Right atrium auricular region (tissue), 2 donors: ENCODE data around the gene KCNK15. TPM values are rescaled to one million over a fixed set of nuclear protein-coding genes. Genes with fewer than 3 reads are reported as not detected.

Experiments
- DNase-seq: peaks from one replicate; pipeline ENCODE4 v3.0.0-alpha.2; 2019; ENCODE audit warnings: low spot score
- H3K27ac ChIP-seq, 2 donors: fragments of 200-600 bp; sonication (generic); 1 replicate in 1 of 2; 2 replicates in 1 of 2; pipeline ENCODE4 v1.5.1; 2016 to 2019
- H3K27me3 ChIP-seq, 2 donors: fragments of 200-600 bp; sonication (generic); one replicate each; pipeline versions ENCODE4 v1.5.1 to v1.6.0; 2017 to 2019
- H3K36me3 ChIP-seq: fragments of 200-600 bp; sonication (generic); one replicate; pipeline ENCODE4 v1.5.1; 2016
- H3K4me1 ChIP-seq, 2 donors: fragments of 200-600 bp; sonication (generic); one replicate each; pipeline versions ENCODE4 v1.5.1 to v1.6.0; 2017 to 2019
- H3K4me3 ChIP-seq, 2 donors: fragments of 200-600 bp; sonication (generic); 1 replicate in 1 of 2; 2 replicates in 1 of 2; pipeline ENCODE4 v1.5.1; 2017 to 2019; ENCODE audit warnings: mild to moderate bottlenecking in 1 of 2, moderate library complexity in 1 of 2
- H3K9me3 ChIP-seq, 2 donors: fragments of 200-600 bp; sonication (generic); one replicate each; pipeline ENCODE4 v1.5.1; 2019
- CTCF ChIP-seq, 2 donors: fragments of 200-600 bp; sonication (generic); IDR thresholded peaks; one replicate each; pipeline ENCODE4 v1.5.1; 2019; ENCODE audit warnings: antibody characterized with exemption in 2 of 2
- total RNA-seq, 2 donors: library from RNA; depleted of rRNA; stranded (reverse); fragments of >200 nt; gene quantifications; one replicate each; pipeline ENCODE4 v1.1.0, GENCODE V29; 2016

The KCNK15 gene
- total RNA-seq, 2 donors from 2014 or later, result 1.4 to 3.7 TPM

DNA sequence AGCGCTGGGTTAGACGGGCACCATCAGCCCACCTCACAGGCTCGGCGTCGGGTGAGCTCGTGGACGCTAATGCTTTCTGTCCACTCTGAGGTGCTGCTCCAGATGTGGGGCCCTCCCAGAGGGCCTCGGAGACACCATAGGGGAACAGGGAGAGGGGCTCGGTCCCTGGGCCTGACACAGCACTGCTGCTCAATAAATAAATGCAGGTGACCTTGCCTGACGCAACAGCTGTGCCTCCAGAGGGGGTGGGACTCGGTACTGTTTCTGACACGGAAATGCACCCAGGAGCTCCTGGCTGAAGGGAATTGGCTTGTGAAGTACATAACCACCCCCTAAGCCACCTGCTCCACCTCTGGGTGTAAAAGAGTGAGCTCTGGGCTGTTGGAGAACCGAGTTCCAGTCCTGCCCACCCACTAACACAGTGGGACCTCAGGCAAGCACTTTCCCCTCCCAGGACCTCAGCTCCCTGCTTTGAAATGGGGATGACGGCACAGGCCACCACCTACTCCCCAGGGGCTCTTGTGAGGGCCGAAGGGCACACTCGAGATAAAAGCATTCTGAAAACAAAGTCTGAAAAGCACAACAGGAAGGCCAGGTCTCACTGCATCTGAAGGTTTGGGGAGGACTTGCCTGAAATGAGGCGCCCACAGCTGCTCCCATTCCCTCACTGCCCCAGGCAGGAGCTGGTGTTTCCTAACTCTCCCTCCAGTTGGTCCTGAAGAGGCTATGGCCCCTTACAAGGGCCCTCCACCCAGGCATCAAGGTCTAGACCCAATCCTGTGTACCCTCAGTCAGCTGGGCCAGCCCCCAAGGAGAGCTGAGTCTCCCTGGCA, 6.7 kb downstream of the KCNK15 start:
- H3K9me3 ChIP-seq, result no peaks in the 10 kb centered on the region
- no peak for TF ChIP-seq CTCF (IDR thresholded peaks at IDR 0.05)
- no peaks in the 10 kb centered on the region for H3K36me3 ChIP-seq
- H3K27ac ChIP-seq, result no peak overlapping the region
- no peak for DNase-seq
- H3K4me1 ChIP-seq, result peaks cover 0 to under 1% of the 10 kb centered on the region in 2 donors
- no peaks in the 10 kb centered on the region for H3K27me3 ChIP-seq
- no peak overlapping the region for H3K4me3 ChIP-seq

GRCh38 chr20:44754554-44754953, 8.9 kb downstream of the KCNK15 start:
- no peak for DNase-seq
- H3K27ac ChIP-seq, result no peak overlapping the region
- no peaks in the 10 kb centered on the region for H3K36me3 ChIP-seq
- no peaks in the 10 kb centered on the region for H3K4me1 ChIP-seq
- TF ChIP-seq CTCF (IDR thresholded peaks at IDR 0.05), result no peak
- H3K27me3 ChIP-seq, result no peaks in the 10 kb centered on the region
- H3K9me3 ChIP-seq, result no peaks in the 10 kb centered on the region
- H3K4me3 ChIP-seq, result no peak overlapping the region

GRCh38 chr20:44756011-44756688, 10.5 kb downstream of the KCNK15 start:
- Histone ChIP-seq H3K27ac (no peak overlapping the region), H3K9me3 (no peaks in the 10 kb centered on the region), H3K4me1 (peaks cover 0 to 1% of the 10 kb centered on the region in 2 donors), H3K27me3 (no peaks in the 10 kb centered on the region), H3K36me3 (no peaks in the 10 kb centered on the region), H3K4me3 (no peak overlapping the region)
- DNase-seq, result no peak
- no peak for TF ChIP-seq CTCF (IDR thresholded peaks at IDR 0.05)

DNA sequence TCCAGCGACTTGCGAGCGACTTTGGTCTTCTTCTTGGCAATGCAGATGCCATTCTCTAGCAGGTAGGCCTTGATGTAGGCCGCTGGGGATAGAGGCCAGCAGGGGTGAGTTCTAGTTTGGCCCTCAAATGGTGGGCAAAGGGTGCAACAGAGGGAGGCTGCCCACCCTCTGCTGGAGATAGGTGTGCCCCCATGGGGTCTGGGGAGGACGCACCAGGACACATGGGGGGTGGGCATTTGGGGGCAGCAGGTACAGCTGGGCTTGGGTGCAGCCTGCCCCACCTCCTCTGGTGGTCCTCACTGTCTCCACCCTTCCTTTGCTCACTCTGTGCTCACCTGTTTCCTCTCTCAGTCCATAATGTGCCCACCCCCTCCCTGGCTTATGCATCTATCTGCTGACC, 11.3 kb downstream of the KCNK15 start:
- H3K4me1 ChIP-seq, result peaks cover 0 to 9% of the 10 kb centered on the region in 2 donors
- no peaks in the 10 kb centered on the region for H3K9me3 ChIP-seq
- DNase-seq, result no peak
- no peaks in the 10 kb centered on the region for H3K36me3 ChIP-seq
- H3K4me3 ChIP-seq, result no peak overlapping the region
- TF ChIP-seq CTCF (IDR thresholded peaks at IDR 0.05), result no peak
- H3K27ac ChIP-seq, result no peak overlapping the region
- no peaks in the 10 kb centered on the region for H3K27me3 ChIP-seq

GRCh38 chr20:44758247-44759101, 12.8 kb downstream of the KCNK15 start:
- TF ChIP-seq CTCF (IDR thresholded peaks at IDR 0.05), result no peak
- H3K27me3 ChIP-seq, result no peaks in the 10 kb centered on the region
- peaks cover 0 to 21% of the 10 kb centered on the region in 2 donors for H3K4me1 ChIP-seq
- H3K27ac ChIP-seq, result no peak overlapping the region
- no peak overlapping the region for H3K4me3 ChIP-seq
- H3K36me3 ChIP-seq, result no peaks in the 10 kb centered on the region
- H3K9me3 ChIP-seq, result no peaks in the 10 kb centered on the region
- no peak for DNase-seq
